Measurements from ENCODE around the gene C2CD2.
A peak's percentile ranks its signal among the peaks of the same experiment; 100 is the strongest.
"Not testable (repeated sequence)": the region's sequence is repeated elsewhere in the genome, so short reads cannot be mapped to it uniquely, and the experiment has no call there.

The C2CD2 gene

DNA sequence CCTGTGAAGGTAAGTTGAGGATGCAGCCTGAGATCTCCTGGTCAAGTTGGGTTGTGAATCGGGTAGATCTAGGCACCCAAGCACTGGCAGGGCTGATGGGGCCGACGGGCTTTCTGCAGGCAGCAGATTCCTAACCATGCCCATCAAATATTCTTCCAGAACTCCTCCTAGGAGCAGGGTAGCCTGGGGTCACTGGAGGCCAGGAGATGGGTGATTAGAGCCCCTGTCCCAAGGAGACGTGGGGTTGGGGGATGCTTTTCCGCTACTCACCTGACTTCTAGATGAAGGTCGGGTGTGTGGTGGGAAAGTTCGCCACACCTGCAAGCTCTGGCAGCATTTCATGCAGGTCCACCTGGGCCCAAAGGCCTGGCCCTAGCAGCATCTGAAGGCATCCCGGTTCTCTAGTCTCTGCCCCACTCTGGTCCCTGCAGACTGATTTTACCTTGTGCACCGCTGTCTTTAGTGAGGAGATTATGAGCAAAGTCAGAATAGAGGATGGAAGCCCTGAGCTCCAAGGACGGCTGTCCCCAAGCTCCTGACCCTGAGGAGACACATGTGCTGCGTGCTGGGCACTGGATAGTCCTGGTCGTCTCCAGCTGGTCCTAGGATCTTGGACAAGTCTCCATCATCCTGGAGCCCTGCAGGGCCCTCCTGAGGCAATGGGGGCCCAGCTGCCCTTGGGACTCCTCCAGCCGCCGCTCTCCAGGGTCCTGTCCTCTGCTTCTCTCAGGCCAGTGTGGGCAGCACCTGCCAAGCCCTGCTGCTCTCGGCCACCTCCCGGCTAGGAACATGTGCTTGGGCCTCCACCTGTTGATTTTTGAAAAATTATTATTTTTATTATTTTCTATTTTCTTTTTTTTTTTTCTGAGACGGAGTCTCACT is 21.8 kb upstream of the C2CD2 start:
- no peak for DNase-seq (ENCODE audit: low spot score)

DNA sequence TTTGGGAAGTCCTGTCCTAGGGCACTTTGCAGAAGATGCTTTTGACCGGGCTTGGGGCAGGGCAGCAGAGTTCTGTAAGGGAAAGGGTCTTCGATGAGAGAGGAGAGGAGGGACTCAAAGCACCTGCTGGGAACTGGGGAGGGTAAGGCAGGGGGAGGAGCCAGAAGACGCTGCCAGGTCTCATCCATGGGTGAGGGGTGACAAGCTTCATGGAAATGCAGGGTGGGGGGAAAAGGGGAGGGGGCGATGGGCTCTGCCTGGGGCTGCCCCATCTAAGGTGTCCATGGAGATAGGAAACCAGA is 20.9 kb upstream of the C2CD2 start:
- no peak for DNase-seq (ENCODE audit: low spot score)

DNA sequence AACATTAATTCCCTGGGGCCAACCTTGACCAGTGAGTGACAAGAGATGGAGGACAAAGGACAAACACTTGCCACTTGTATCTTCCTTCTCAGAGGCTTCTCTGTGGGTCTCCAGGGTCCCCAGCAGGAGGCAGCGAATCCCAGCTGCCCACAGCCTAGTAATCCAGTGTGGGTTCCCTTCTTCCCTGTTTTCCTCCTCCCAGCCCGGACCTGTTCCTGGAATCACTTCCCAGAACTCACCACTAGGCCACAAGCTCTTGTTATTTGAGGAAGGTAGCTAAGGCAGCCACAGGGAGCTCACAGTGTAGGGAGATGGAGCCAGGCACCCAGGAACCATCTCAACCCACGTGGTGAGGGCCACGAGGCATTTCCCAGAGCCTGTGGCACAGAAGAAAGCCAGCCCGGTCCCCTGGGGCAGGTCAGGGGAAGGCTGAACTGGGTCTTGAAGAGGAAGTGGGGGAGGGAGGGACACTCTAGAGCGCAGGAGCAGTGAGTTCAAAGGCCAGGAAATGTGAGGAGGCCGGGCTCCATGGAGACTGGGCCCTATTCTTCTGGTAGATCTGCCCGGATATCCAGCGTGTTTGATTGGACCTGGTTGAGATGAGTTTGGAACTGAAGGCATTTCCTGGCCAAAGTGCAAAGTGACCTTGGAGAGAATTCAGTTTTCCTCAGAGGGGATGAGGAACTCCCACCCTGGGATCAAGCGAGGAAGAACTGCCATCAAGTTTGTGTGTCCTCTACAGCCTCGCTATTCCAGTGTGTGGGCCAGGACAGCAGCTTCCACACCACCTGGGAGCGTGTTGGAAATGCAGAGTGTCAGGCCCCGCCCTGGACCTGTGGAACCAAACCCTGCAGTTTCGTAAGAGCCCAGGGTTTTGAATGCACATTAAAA is 20.3 kb upstream of the C2CD2 start:
- peak; percentile 48 for DNase-seq (ENCODE audit: low spot score)

DNA sequence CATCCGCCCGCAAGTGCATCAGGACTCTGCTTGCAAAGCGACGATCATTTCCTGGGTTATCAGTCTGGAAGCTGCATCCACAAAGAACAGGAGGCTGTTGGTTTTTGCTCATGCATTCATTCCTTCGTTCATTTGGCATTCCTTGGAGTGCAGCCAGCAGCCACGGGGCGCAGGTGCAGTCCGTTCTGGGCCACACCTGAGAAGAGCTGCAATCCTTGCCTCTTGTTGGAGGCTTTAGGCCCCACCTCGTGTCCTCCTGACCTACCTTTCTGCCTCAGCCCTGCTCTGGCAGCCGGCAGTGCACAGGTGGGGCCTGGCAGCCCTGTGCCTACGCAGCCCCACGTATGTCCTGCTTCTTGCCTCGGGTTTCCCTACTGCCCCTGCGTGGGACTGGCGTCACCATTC is 19.6 kb upstream of the C2CD2 start:
- no peak for DNase-seq (ENCODE audit: low spot score)

DNA sequence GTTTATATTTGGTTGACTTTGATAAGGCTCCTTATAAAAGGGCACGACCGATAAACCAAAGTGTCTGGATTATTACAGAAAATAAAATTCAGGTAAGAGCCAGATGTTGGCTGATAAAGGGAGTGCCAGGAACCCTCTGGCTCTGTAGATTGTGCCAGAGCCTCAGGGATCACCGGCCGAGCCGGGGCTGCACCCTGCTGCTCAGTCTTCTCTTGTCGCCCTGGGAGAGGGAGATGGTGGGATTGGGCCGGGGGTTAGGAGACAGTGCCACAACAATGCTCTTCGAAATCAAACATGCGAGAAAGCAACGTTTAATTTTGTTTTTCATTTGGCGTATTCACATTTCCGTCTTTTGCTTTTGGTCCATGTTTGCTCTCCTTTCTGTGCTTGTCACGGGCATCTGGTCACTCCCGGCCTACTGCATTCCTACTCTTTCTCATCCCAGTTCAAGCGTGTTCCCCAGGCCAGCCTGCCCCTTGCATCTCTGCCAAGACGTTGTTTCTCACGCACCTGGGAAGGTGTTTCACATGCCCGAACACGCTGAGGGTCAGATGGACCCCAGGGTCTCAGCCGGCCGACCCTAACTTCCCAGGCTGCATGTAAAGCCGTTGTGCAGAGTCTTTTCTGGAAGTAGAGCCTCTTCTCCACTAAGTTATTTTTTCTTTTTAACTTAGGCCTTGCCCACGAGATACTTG is 18.8 kb upstream of the C2CD2 start:
- no peak for DNase-seq (ENCODE audit: low spot score)

DNA sequence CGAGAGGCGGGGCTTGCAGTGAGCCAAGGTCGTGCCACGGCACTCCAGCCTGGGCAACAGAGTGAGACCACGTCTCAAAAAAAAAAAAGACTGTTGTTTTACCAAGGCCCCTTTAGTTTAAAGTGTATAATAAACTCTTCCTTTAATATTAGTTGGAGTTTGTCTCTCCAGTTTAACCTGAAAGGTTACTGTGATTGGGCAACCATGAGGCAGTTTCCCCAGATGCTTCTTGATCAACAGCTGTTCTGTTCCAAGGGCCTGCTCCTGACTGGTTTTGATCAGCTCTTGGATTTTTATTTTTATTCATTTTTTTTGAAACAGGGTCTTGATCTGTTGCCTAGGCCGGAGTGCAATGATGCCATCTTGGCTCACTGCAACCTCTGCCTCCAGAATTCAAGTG is 18.1 kb upstream of the C2CD2 start:
- DNase-seq (ENCODE audit: low spot score) = no peak

DNA sequence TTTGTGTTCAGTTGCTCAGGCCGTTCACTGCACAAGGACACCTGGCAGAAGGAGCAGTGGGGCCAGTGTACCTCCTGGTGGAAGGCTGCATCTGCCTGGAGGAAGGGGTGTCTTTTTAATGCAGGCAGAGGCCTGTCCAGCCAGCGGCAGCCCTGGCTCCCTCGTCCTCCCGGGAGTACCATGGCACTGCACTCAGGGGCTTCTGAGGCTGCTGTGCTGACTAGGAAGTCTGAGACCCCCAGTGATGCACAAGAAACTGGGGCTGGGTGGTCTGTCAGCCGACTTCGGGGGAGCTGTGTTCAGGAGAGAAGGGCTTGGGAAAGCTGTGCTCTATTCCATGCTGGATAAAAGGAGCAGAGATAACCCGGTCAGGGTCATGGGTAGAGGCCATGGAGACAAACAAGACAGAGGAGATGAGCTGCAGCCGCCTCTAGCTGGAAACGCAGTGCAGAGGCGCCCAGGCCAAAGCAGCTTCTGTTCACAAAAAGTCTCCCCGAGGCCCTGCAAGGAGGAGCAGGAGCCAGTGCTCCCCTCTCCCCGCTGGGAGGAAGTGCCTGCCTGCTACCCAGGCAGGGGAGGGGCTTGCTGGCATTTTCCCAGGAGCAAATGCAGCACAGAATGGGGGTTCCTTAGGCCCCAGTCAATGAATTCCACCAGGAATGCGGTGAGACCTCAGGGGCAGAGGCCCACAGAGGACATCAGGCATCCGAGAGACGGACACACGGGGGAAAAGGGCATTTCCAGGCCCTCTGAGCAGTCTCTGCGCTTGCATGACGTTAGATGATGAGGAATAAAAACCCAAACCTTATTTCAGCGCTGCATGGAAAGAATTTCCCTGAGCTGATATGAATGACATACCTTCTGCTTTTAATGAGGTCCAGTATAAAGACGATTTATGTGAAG is 17.2 kb upstream of the C2CD2 start:
- DNase-seq (ENCODE audit: low spot score) = no peak

DNA sequence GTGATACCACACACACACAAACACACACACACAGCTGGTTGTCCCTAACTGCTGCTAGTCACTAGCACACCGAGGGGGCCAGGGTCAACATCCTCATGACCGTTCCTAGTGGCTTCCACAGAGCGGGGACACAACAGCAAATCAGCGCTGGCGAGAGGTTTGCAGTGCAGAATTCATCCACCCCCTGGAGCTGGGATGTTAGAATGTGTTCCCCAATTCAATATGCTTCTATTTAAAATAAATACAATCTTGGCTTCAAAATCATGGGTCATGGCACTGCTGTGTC is 16.2 kb upstream of the C2CD2 start:
- no peak for DNase-seq (ENCODE audit: low spot score)

DNA sequence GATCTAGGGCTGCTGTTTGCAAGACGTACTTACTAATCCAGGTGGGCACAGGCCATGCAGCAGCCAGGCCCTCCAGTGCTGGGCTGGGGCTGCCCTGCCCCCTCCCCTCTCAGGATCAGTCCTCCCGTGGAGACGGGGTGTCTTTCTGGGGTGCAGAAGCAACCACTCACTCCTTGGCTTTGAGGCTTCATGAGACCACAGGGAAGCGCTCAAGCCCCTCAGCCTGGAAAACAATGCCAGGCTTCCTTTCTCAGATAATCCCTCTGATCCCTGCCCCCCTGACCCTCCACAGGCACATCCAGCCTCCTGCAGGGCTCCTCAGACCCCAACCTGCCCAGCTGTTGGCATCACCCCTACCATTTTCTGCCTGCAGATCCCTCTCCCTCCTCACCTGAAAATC is 13.9 kb upstream of the C2CD2 start:
- DNase-seq (ENCODE audit: low spot score) = no peak

DNA sequence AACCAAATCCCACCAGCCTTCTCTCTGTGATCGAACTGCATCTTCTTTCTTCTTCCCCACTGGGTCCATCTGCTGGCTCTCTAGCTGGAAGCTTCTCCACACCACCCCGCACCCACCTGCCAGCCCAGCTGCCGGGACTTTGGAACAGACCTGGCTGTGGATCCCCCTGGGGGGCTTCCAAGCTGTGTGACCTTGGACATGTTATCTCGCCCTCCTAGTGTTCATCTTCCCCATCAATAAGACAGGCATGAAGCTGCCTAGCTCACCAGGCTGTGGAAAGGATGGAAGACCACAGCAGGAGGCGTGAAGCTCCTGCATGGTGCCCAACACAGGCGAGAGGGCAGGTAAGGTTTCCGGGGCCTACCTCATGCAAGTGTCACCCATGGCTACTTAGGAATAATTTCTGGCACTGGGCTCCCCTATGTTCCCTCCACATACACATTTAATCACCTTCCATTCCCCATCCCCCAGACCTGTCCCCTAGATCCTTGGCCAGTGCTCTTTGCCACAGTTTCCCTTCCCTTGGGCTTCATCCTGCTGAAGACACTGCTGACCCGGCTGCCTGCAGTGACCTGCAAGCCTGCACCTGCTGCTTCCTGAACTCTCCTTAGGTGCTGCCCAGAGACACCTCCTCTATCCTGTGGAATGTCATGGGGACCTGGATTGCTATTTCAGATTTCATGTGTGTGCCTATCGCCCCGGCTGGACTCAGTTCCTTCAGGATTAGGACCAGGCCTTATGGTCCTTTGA is 13.2 kb upstream of the C2CD2 start:
- no peak for DNase-seq (ENCODE audit: low spot score)

DNA sequence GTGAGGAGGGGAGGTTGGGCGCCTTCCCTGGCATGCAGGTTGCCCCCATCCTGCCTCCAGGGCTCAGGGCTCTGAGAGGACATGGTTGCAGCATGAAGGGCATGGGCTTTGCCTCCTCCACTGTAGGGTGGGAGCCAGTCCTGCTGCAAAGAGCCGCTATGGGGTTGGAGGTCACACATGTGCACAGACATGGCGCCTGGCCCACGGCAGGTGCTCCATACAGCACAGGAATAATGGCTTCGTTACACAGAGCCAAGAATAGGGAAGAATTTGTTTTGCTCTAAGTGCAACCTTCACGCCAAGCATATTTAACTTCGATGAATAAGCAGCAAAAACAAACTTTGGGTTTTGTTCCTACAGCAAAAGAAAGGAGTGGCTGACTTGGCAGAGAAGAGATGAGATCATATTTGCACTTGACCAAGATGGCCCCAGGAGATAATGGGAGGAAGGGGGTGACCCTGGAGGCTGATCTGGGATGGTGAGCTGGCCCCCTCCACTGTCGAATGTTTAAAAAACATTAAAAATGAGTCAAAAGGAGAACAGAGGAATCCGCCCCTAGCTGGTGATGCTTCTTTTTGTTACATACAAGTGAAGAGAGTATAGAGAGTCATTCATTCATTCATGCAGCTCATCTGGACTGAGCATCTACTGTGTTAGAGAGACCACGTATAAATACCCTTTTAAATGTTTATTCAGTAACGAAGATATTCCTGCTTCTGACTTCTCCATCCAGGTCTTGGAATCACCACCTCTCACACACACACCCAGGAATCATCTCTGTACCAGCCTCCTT is 12.4 kb upstream of the C2CD2 start:
- DNase-seq (ENCODE audit: low spot score) = no peak

DNA sequence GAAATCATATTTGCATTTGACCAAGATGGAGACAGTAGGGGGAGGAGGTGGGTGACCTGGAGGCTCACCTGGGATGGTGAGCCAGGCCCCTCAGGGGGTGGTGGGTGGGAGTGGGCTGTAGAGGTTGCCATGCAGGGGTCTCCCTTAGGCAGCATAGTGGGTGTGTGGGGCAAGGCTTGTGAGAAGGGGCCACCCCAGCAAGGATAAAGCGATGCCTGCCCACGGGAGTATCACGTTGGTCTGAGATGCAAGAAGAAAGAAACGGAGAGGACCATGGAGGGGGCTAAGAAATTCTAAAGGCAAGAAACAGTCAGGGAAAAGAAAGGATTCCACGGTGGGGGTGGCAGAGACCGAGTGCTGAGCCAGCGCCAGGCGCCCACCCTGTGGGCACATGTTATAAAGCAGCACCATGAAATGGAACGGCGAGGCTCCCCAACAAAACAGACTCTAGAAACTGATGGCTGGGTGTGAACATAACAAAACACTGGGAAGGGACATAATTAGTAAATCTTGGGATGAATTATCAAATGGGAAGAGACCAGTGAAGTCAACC is 11.7 kb upstream of the C2CD2 start:
- DNase-seq (ENCODE audit: low spot score) = no peak

DNA sequence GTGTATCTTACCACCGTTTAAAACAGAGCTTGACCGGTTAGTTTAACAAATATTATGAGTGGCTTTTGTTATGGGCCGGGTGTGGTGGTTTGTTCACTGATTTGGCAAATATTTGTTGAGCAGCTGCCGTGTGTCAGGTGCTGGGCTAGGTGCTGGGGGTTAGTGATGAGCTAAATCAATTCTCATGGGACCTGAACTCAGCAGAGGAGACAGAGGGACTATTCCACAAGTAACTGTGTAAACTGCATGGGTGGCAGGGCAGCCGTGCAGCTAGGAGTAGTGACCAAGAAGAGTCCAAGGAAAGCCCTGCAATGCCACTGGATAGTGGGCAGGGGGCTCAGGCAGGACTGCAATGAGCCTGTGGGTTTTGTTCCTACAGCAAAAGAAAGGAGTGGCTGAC is 11.2 kb upstream of the C2CD2 start:
- no peak for DNase-seq (ENCODE audit: low spot score)

DNA sequence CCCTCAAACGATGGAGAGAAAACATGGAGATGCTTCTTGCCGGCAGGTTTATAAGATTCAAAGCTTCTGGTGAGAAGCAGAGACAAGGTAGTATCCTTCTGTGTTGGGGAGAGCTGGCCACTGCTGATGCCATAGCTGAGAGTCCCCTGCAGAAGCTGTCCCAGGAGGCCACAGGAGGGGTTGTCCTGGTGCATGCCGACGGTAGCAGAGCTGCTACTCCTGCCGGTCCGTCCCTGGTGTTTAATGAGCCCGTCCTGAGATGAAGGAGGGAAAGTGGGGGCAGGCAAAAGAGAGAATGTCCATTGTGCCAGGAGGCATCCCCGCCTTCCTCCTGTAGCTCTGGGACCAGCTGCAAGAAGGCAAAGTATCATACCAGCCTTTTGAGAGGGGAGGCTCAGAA is 10.4 kb upstream of the C2CD2 start:
- no peak for DNase-seq (ENCODE audit: low spot score)

DNA sequence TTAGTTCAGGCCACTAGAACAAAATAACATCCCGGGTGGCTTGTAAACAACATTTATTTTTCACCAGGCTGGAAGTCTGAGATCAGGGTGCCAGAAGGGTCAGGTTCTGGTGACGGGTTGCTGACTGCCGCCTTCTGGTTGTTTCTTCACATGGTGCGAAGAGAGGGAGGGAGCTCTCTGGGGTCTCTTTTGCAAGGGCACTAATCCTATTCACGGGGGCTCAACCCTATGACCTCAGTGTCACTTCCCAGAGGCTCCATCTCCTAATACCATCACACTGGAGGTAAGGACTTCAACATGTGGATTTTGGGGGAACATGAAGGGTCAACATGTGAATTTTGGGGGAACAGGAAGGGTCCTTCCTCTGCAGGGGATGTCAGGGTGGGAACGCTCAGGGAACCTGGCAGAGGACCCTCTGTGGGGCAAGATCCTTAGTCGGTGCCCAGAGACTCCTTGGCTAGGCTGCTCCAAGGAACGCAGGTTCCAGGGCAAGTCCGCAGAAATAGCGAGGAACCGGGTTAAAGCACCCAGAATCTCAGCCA is 8.7 kb upstream of the C2CD2 start:
- no peak for DNase-seq (ENCODE audit: low spot score)

DNA sequence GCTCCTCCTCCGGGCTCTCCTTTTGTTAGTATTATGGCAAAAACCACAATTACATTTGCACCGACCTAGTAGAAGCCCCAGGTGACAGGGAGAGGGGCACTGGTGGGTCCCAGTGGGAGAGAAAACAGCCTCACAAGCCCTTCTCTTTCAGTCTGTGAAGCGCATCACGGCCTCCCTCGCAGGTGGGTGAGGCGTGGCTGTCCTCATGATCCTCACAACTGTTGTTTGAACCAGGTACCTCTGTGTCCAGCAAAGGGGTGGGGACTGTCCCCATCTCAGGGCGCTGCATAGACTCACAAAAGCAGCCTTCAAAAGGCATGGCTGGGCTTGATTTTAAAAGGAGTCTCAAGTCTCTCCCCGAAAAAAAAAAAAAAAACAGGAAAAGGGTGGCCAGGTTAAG is 7.9 kb upstream of the C2CD2 start:
- DNase-seq (ENCODE audit: low spot score) = no peak

DNA sequence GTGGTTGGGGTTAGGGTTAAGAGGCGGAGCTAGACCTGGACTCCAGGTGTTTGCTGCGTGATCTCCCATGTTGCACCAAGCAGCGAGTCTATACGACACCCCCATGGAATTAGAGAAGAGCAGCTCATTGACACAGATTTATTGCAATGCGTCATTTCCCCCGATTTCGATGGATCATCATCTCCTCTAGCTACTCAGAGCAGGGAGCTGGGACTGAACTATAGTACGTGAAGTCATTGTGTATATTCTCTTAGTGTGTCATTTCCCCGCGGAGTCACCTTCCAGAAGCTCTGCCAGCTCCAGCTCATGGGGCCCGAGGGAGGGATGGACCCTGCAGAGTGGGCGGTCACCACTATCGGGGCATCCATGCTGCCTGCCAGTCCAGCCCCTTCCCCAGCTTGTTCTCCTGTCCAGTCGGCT is 7.5 kb upstream of the C2CD2 start:
- no peak for DNase-seq (ENCODE audit: low spot score)

DNA sequence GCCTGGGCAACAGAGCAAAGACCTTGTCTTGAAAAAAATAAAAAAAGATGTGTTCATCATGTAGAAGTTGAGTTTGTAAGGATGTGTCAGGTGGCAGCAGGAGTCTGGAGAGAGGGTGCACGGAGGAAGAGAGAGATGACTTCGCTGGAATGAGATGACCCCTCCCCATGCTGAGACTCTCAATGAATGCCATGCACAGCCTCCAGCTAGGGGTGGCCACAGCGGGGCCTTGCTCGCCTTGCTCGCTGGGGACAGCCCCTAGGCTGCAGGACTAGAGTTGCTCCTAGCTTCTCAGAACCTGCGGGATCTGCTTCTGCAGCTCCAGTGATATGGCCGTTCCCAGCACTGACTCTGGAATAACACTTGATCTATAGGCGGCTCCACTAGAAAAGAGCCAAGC is 6.6 kb upstream of the C2CD2 start:
- no peak for DNase-seq (ENCODE audit: low spot score)

DNA sequence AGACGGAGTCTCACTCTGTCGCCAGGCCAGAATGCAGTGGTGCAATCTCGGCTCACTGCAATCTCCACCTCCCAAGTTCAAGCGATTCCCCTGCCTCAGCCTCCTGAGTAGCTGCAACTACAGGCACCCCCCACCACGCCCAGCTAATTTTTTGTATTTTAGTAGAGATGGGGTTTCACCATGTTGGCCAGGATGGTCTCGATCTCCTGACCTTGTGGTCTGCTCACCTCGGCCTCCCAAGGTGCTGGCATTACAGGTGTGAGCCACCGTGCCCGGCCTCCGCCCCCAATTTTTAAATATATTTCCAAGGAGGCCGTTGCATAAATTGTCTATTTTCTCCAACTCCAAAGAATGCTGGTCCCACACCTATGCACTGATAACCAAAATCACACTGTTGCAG is 5.9 kb upstream of the C2CD2 start:
- DNase-seq (ENCODE audit: low spot score) = not testable (repeated sequence)

Data from HuH-7 (cell line).